Measurements from ENCODE around the gene MFRP.

MFRP gene

GRCh38 chr11:119320776-119321524 is 25.6 kb downstream of the MFRP start (continued):
- TF ChIP-seq ZNF214 (tag by site-specific recombination; IDR thresholded peaks at IDR 0.05; ENCODE audit: borderline replicate concordance) (no peak), MZF1 (tag by site-specific recombination; IDR thresholded peaks at IDR 0.05; ENCODE audit: borderline replicate concordance) (no peak), ZBTB6 (tag by site-specific recombination; IDR thresholded peaks at IDR 0.05) (no peak), ZSCAN30 (tag by site-specific recombination; IDR thresholded peaks at IDR 0.05) (no peak), ZNF580 (tag by site-specific recombination; IDR thresholded peaks at IDR 0.05) (no peak), ZNF23 (tag by site-specific recombination; IDR thresholded peaks at IDR 0.05; ENCODE audit: borderline replicate concordance) (no peak), ZNF350 (tag by site-specific recombination; IDR thresholded peaks at IDR 0.05) (no peak), MEIS1 (CRISPR knock-in tag; IDR thresholded peaks at IDR 0.05; ENCODE audit: borderline replicate concordance) (no peak), ZNF837 (tag by site-specific recombination; IDR thresholded peaks at IDR 0.05) (no peak), ZIC2 (tag by site-specific recombination; IDR thresholded peaks at IDR 0.05) (peak; percentile 60), BCL11B (tag by site-specific recombination; IDR thresholded peaks at IDR 0.05; ENCODE audit: low read depth) (no peak), SCRT1 (tag by site-specific recombination; IDR thresholded peaks at IDR 0.05; ENCODE audit: borderline replicate concordance) (no peak), ZNF324 (tag by site-specific recombination; IDR thresholded peaks at IDR 0.05) (no peak), ZNF155 (tag by site-specific recombination; IDR thresholded peaks at IDR 0.05) (no peak), TRIM28 (IDR thresholded peaks at IDR 0.05; ENCODE audit: borderline replicate concordance, low read length) (no peak), ZNF621 (tag by site-specific recombination; IDR thresholded peaks at IDR 0.05) (no peak), ZNF112 (tag by site-specific recombination; IDR thresholded peaks at IDR 0.05) (no peak), ZNF558 (tag by site-specific recombination; IDR thresholded peaks at IDR 0.05) (no peak), YY2 (tag by site-specific recombination; IDR thresholded peaks at IDR 0.05) (no peak; the same call in 1 of the 2 replicates), ZNF76 (tag by site-specific recombination; IDR thresholded peaks at IDR 0.05; ENCODE audit: borderline replicate concordance, low read depth) (no peak), OVOL3 (tag by site-specific recombination; IDR thresholded peaks at IDR 0.05) (no peak), ZNF433 (tag by site-specific recombination; IDR thresholded peaks at IDR 0.05; ENCODE audit: low read depth) (no peak), HIC1 (tag by site-specific recombination; IDR thresholded peaks at IDR 0.05) (0 out of 2 replicates have a peak, but pooled peaks have one; percentile 6), BCL11A (tag by site-specific recombination; IDR thresholded peaks at IDR 0.05; ENCODE audit: low read depth) (no peak), ZNF248 (tag by site-specific recombination; IDR thresholded peaks at IDR 0.05) (no peak)
- TF ChIP-seq, protein P1, sequence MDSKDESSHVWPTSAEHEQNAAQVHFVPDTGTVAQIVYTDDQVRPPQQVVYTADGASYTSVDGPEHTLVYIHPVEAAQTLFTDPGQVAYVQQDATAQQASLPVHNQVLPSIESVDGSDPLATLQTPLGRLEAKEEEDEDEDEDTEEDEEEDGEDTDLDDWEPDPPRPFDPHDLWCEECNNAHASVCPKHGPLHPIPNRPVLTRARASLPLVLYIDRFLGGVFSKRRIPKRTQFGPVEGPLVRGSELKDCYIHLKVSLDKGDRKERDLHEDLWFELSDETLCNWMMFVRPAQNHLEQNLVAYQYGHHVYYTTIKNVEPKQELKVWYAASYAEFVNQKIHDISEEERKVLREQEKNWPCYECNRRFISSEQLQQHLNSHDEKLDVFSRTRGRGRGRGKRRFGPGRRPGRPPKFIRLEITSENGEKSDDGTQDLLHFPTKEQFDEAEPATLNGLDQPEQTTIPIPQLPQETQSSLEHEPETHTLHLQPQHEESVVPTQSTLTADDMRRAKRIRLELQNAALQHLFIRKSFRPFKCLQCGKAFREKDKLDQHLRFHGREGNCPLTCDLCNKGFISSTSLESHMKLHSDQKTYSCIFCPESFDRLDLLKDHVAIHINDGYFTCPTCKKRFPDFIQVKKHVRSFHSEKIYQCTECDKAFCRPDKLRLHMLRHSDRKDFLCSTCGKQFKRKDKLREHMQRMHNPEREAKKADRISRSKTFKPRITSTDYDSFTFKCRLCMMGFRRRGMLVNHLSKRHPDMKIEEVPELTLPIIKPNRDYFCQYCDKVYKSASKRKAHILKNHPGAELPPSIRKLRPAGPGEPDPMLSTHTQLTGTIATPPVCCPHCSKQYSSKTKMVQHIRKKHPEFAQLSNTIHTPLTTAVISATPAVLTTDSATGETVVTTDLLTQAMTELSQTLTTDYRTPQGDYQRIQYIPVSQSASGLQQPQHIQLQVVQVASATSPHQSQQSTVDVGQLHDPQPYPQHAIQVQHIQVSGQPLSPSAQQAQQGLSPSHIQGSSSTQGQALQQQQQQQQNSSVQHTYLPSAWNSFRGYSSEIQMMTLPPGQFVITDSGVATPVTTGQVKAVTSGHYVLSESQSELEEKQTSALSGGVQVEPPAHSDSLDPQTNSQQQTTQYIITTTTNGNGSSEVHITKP (tag by site-specific recombination; IDR thresholded peaks at IDR 0.05) = no peak
- TF ChIP-seq, protein P2, sequence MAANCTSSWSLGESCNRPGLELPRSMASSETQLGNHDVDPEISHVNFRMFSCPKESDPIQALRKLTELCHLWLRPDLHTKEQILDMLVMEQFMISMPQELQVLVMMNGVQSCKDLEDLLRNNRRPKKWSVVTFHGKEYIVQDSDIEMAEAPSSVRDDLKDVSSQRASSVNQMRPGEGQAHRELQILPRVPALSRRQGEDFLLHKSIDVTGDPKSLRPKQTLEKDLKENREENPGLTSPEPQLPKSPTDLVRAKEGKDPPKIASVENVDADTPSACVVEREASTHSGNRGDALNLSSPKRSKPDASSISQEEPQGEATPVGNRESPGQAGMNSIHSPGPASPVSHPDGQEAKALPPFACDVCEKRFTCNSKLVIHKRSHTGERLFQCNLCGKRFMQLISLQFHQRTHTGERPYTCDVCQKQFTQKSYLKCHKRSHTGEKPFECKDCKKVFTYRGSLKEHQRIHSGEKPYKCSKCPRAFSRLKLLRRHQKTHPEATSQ (tag by site-specific recombination; IDR thresholded peaks at IDR 0.05) = no peak
- TF ChIP-seq, protein P3, sequence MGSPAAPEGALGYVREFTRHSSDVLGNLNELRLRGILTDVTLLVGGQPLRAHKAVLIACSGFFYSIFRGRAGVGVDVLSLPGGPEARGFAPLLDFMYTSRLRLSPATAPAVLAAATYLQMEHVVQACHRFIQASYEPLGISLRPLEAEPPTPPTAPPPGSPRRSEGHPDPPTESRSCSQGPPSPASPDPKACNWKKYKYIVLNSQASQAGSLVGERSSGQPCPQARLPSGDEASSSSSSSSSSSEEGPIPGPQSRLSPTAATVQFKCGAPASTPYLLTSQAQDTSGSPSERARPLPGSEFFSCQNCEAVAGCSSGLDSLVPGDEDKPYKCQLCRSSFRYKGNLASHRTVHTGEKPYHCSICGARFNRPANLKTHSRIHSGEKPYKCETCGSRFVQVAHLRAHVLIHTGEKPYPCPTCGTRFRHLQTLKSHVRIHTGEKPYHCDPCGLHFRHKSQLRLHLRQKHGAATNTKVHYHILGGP (tag by site-specific recombination; IDR thresholded peaks at IDR 0.05) = no peak
- TF ChIP-seq, protein P4, sequence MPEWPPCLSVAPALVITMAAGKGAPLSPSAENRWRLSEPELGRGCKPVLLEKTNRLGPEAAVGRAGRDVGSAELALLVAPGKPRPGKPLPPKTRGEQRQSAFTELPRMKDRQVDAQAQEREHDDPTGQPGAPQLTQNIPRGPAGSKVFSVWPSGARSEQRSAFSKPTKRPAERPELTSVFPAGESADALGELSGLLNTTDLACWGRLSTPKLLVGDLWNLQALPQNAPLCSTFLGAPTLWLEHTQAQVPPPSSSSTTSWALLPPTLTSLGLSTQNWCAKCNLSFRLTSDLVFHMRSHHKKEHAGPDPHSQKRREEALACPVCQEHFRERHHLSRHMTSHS (tag by site-specific recombination; IDR thresholded peaks at IDR 0.05) = no peak

Measured in HEK293 (cell line).